GM21717 (cell line): Measurements from ENCODE around the gene ARL13B.

Experiments
- ATAC-seq: cut with Tn5 transposase; IDR thresholded peaks from one replicate; pipeline ENCODE4 v1.9.1; 2021; ENCODE audit warnings: mild to moderate bottlenecking, moderate library complexity; ENCODE audit not compliant: unreplicated experiment

ARL13B gene

DNA sequence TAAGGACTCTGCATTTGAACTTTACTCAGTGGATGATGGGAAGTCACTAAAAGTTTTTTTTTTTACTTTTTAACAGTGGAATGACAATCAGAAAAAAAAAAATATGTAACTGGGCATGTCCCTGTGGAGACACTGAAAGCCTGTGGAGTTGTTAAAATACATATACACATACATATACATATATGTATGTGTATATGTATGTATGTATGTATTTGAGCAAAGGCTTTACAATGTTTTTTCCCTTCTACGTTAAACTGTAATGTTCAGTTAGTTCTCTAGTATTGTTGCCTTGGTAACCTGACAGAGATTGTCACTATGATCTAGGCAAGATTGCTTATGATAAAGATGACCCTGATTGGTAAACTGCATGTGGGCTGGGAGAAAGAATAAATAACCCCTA lies 113.2 kb downstream of the ARL13B start:
- no peak for ATAC-seq

DNA sequence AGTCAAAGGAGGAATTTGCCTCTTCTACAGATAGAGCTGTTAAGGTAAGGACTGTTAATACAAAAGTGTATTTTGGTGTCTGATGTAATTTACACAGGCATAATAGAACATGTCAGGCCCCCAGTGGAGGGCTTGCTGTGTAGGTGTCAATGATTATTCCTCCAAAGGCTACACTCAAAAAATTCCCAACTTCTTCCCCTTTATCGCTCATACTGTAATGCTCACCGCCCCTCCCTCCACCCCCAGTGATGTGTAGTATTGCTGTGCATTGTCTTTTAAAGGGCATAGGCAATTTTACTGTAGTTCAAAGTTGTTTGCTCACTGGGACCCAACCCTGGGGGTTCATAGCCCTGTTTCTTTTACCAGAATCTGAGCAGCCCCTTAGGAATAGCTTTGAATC lies 115.2 kb downstream of the ARL13B start:
- ATAC-seq = no peak

DNA sequence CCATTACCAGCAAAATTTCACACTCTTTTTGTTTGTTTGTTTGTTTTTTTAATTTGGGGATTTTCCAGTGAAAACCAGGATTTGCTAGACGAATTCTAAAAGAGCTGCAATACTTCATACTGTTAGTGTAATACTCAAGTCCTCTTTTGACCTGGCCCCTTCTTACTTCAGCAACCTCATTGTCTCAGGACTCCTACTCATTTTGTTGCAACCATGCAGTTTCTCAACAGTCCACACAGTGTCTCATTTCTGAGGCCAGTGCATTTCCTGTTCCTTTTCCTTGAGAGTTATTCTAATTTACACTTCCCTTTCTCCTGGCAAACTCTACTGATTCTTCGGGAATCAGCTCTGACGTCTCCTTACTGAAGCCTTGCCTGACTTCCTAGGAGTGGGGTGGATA lies 118.5 kb downstream of the ARL13B start:
- no peak for ATAC-seq

DNA sequence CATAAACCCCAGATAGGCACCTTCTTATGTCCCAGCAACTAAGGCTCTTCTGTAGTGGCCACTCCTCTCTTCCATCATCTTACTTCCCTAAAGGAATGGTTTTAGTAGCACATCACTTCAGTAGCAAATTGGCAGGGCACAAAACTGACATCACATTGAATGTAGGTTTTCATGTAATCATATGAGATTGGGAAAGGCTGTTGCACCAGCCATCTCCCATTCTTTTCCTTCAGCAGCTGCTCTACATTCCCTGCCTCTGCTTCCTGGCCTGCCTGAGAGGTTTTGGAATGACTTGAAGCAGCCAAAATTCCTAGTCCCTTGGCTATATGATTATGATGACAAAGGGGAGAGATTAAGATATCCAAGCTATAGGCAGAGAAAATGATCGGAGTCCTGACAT lies 119.4 kb downstream of the ARL13B start:
- ATAC-seq = no peak

DNA sequence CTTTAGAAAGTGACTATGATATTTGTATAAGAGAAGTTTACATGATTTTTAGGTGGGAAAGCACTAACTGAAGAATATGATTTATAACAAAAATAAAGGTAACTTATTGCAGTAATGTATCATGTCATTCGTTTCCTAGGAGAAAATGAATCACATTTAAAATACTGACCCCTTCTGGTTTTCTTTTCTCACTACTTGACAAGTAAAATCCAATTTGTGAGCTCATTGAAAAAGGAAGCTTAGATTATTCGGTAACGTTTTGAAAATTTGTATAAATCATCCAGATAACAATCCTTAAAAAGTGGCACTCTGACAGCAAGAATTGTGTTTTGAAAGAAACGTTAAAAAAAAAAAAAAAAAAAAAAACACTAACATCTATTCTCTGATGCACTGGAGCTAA lies 121.9 kb downstream of the ARL13B start:
- no peak for ATAC-seq
